Parathyroid adenoma (tissue), 2 donors: ENCODE results near the gene TKT.

ENCODE experiments used
- H2AFZ ChIP-seq: fragments of 300-600 bp; sonication (generic); one replicate; pipeline ENCODE4 v1.7.0; 2017; ENCODE audit warnings: antibody characterized with exemption, mild to moderate bottlenecking
- H3K27ac ChIP-seq: fragments of 300-600 bp; sonication (generic); one replicate; pipeline ENCODE4 v1.7.0; 2017
- H3K27me3 ChIP-seq: fragments of 300-600 bp; sonication (generic); one replicate; pipeline ENCODE4 v1.7.0; 2017; ENCODE audit warnings: low read length; ENCODE audit not compliant: control insufficient read depth, insufficient read depth
- H3K36me3 ChIP-seq: fragments of 300-600 bp; sonication (generic); one replicate; pipeline ENCODE4 v1.7.0; 2017; ENCODE audit warnings: low read length; ENCODE audit not compliant: control insufficient read depth, insufficient read depth
- H3K4me1 ChIP-seq: fragments of 300-600 bp; sonication (generic); one replicate; pipeline ENCODE4 v1.7.0; 2017; ENCODE audit warnings: control low read depth
- H3K4me2 ChIP-seq: fragments of 300-600 bp; sonication (generic); one replicate; pipeline ENCODE4 v1.7.0; 2017; ENCODE audit warnings: low read length
- H3K4me3 ChIP-seq: fragments of 300-600 bp; sonication (generic); one replicate; pipeline ENCODE4 v1.7.0; 2017; ENCODE audit warnings: low read depth, low read length
- H3K79me2 ChIP-seq: fragments of 300-600 bp; sonication (generic); one replicate; pipeline ENCODE4 v1.7.0; 2017; ENCODE audit warnings: control low read depth
- H3K9ac ChIP-seq: fragments of 300-600 bp; sonication (generic); one replicate; pipeline ENCODE4 v1.7.0; 2017; ENCODE audit warnings: mild to moderate bottlenecking
- H3K9me3 ChIP-seq: fragments of 300-600 bp; sonication (generic); one replicate; pipeline ENCODE4 v1.7.0; 2017; ENCODE audit warnings: low read length; ENCODE audit not compliant: control insufficient read depth
- TF ChIP-seq, protein P1 (sequence below): fragments of 300-600 bp; sonication (generic); IDR thresholded peaks from one replicate; pipeline ENCODE4 v1.7.0; 2017; ENCODE audit warnings: antibody characterized with exemption, mild to moderate bottlenecking
- donor health status: primary hyperparathyroidism.

TKT gene

DNA sequence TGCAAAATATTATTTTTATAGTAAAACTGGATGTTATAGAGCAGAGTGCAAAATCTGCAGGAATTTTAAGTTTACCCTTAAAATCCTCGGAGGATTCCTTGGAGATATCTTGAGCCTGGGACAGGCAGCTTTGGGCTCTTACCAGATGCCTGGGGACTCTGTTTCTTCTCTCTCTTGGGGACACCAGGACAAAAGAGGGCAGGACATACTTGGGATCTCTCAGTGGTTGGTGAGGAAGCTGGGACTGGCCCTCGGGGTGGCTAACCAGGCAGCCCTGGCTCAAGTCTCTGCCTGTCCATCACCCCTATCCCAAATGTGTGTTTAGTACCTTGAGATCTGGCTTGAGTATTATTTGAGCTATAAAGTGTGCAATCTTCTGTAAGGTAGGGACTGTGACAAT is 38.6 kb downstream of the TKT start:
- no peaks in the 10 kb centered on the region for H3K9me3 ChIP-seq
- TF ChIP-seq, protein P1, sequence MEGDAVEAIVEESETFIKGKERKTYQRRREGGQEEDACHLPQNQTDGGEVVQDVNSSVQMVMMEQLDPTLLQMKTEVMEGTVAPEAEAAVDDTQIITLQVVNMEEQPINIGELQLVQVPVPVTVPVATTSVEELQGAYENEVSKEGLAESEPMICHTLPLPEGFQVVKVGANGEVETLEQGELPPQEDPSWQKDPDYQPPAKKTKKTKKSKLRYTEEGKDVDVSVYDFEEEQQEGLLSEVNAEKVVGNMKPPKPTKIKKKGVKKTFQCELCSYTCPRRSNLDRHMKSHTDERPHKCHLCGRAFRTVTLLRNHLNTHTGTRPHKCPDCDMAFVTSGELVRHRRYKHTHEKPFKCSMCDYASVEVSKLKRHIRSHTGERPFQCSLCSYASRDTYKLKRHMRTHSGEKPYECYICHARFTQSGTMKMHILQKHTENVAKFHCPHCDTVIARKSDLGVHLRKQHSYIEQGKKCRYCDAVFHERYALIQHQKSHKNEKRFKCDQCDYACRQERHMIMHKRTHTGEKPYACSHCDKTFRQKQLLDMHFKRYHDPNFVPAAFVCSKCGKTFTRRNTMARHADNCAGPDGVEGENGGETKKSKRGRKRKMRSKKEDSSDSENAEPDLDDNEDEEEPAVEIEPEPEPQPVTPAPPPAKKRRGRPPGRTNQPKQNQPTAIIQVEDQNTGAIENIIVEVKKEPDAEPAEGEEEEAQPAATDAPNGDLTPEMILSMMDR, result no peak
- H3K36me3 ChIP-seq, result no peaks in the 10 kb centered on the region
- no peaks in the 10 kb centered on the region for H3K79me2 ChIP-seq
- no peaks in the 10 kb centered on the region for H3K4me1 ChIP-seq
- no peak overlapping the region for H3K4me2 ChIP-seq
- no peaks in the 10 kb centered on the region for H3K27me3 ChIP-seq
- H2AFZ ChIP-seq, result no peak overlapping the region
- H3K27ac ChIP-seq, result no peak overlapping the region
- no peak overlapping the region for H3K9ac ChIP-seq
- no peak overlapping the region for H3K4me3 ChIP-seq

DNA sequence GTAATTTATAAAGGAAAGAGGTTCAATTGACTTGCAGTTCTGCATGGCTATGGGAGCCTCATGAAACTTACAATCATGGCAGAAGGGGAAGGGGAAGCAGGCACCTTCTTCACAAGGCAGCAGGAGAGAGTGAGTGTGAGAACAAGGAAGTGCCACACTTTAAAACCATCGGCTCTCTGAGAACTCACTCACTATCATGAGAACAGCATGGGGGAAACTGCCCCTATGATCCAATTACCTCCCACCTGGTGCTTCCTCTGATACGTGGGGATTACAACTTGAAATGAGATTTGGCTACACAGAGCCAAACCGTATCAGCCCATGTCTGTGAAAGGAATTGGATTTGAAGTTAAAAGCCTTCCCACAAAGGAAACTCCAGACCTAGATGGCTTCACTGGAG is 39.1 kb downstream of the TKT start:
- Histone ChIP-seq H3K4me3 (no peak overlapping the region), H3K9ac (no peak overlapping the region), H3K4me2 (no peak overlapping the region), H3K9me3 (no peaks in the 10 kb centered on the region), H3K79me2 (no peaks in the 10 kb centered on the region), H3K27me3 (no peaks in the 10 kb centered on the region), H2AFZ (no peak overlapping the region), H3K36me3 (no peaks in the 10 kb centered on the region), H3K4me1 (no peaks in the 10 kb centered on the region), H3K27ac (no peak overlapping the region)
- TF ChIP-seq, protein P1, result no peak

DNA sequence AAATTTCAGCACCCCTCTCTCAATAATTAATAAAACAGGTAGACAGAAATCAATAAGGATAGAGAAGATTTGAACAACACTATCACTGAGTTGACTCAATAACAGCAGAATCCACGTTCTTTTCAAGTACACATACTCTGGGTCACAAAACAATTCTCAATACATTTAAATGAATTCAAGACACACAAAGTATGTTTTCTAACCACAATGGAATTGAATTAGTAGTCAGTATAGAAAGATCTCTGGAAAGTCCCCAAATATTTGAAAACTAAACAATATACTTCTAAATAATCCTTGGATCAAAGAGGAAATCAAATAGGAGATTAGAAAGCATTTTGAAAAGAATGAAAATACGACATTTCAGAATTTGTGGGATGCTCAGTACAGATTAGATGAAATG is 40.0 kb downstream of the TKT start:
- Histone ChIP-seq H3K4me1 (no peaks in the 10 kb centered on the region), H3K9me3 (no peaks in the 10 kb centered on the region), H3K79me2 (no peaks in the 10 kb centered on the region), H3K4me3 (no peak overlapping the region), H3K36me3 (no peaks in the 10 kb centered on the region), H2AFZ (no peak overlapping the region), H3K4me2 (no peak overlapping the region), H3K9ac (no peak overlapping the region), H3K27me3 (no peaks in the 10 kb centered on the region), H3K27ac (no peak overlapping the region)
- TF ChIP-seq, protein P1, result no peak

DNA sequence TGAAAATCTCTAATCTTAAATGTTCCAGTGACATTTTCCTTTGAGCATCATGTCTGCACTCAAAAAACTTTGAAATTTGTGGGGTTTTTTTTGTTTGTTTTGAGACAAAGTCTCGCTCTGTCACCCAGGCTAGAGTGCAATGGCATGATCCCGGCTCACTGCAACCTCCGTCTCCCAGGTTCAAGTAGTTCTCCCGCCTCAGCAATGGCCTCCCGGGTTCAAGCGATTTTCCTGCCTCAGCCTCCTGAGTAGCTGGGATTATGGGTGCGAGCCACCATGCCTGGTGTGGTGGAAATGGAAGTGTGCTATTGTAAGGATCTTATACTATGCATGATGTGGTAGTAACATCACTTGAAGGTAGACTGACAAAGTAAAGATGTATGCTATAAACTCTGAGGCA is 42.5 kb downstream of the TKT start:
- H3K27me3 ChIP-seq, result no peaks in the 10 kb centered on the region
- no peaks in the 10 kb centered on the region for H3K79me2 ChIP-seq
- H3K27ac ChIP-seq, result no peak overlapping the region
- H3K4me2 ChIP-seq, result no peak overlapping the region
- no peak overlapping the region for H3K9ac ChIP-seq
- no peak overlapping the region for H3K4me3 ChIP-seq
- no peaks in the 10 kb centered on the region for H3K9me3 ChIP-seq
- no peaks in the 10 kb centered on the region for H3K4me1 ChIP-seq
- TF ChIP-seq, protein P1, result no peak
- H3K36me3 ChIP-seq, result no peaks in the 10 kb centered on the region
- H2AFZ ChIP-seq, result no peak overlapping the region
